HL-60 (cell line): ENCODE data around the gene TDG.
"Not testable (repeated sequence)": the region's sequence is repeated elsewhere in the genome, so short reads cannot be mapped to it uniquely, and the experiment has no call there.

Experiments used
- DNase-seq, 2 experiments: peaks; one replicate each; pipeline ENCODE4 v3.0.0-alpha.2; 2010 to 2020; ENCODE audit warnings: low read depth in 1 of 2, low spot score in 1 of 2
- H3K27ac ChIP-seq: fragments of 250-450 bp; sonication (Bioruptor Pico); replicated peaks from 2 replicates; pipeline ENCODE4 v1.5.1; 2020; ENCODE audit warnings: mild to moderate bottlenecking, moderate library complexity
- H3K27me3 ChIP-seq: fragments of 250-450 bp; sonication (Bioruptor Pico); 2 replicates; pipeline ENCODE4 v1.5.1; 2021; ENCODE audit warnings: mild to moderate bottlenecking, moderate library complexity; ENCODE audit not compliant: insufficient read depth, poor library complexity, severe bottlenecking
- H3K4me3 ChIP-seq: replicated peaks from 2 replicates; pipeline ENCODE4 v1.5.1; 2011; ENCODE audit warnings: mild to moderate bottlenecking, control low read depth, low read length; ENCODE audit not compliant: insufficient read depth
- GABPA ChIP-seq: IDR thresholded peaks from 2 replicates; pipeline ENCODE4 v1.6.1; 2012; ENCODE audit warnings: low read depth
- POLR2AphosphoS5 ChIP-seq: IDR thresholded peaks from 2 replicates; pipeline ENCODE4 v1.6.1; 2012; ENCODE audit warnings: low read depth
- SPI1 ChIP-seq: IDR thresholded peaks from 2 replicates; pipeline ENCODE4 v1.6.1; 2012; ENCODE audit warnings: low read depth, mild to moderate bottlenecking, borderline replicate concordance
- TF ChIP-seq, protein P1 (sequence below): IDR thresholded peaks from one replicate; pipeline ENCODE4 v1.5.1; 2011; ENCODE audit warnings: low read length, control low read depth, inconsistent platforms; ENCODE audit not compliant: insufficient read depth
- TF ChIP-seq, protein P2 (sequence below): IDR thresholded peaks from 2 replicates; pipeline ENCODE4 v1.6.1; 2012; ENCODE audit warnings: low read depth; ENCODE audit not compliant: insufficient replicate concordance

Gene TDG

DNA sequence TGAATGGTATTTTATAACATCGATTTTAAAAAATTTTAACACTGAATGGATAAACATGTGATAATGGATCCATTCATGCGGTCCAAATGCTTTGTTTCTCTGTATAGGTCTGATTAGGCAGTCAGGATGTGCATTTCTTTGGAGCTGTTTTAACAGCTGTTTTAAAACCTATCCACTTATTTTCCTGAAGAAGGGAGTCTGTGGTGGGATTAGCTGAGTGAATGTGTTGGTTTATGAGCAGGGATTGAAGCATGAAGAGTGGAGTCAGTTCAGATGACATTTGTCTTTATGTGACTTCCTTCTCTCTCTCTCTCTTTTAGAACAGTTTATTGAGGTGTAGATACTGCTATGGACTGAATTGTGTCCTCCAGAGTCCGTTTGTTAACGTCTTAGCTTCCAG lies 46.7 kb downstream of the TDG start:
- Histone ChIP-seq H3K27me3 (no peaks in the 10 kb centered on the region), H3K27ac (no peak overlapping the region), H3K4me3 (no peak overlapping the region)
- DNase-seq, result no peak
- TF ChIP-seq, protein P1, sequence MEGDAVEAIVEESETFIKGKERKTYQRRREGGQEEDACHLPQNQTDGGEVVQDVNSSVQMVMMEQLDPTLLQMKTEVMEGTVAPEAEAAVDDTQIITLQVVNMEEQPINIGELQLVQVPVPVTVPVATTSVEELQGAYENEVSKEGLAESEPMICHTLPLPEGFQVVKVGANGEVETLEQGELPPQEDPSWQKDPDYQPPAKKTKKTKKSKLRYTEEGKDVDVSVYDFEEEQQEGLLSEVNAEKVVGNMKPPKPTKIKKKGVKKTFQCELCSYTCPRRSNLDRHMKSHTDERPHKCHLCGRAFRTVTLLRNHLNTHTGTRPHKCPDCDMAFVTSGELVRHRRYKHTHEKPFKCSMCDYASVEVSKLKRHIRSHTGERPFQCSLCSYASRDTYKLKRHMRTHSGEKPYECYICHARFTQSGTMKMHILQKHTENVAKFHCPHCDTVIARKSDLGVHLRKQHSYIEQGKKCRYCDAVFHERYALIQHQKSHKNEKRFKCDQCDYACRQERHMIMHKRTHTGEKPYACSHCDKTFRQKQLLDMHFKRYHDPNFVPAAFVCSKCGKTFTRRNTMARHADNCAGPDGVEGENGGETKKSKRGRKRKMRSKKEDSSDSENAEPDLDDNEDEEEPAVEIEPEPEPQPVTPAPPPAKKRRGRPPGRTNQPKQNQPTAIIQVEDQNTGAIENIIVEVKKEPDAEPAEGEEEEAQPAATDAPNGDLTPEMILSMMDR, result no peak
- no peak for TF ChIP-seq GABPA
- TF ChIP-seq, protein P2, sequence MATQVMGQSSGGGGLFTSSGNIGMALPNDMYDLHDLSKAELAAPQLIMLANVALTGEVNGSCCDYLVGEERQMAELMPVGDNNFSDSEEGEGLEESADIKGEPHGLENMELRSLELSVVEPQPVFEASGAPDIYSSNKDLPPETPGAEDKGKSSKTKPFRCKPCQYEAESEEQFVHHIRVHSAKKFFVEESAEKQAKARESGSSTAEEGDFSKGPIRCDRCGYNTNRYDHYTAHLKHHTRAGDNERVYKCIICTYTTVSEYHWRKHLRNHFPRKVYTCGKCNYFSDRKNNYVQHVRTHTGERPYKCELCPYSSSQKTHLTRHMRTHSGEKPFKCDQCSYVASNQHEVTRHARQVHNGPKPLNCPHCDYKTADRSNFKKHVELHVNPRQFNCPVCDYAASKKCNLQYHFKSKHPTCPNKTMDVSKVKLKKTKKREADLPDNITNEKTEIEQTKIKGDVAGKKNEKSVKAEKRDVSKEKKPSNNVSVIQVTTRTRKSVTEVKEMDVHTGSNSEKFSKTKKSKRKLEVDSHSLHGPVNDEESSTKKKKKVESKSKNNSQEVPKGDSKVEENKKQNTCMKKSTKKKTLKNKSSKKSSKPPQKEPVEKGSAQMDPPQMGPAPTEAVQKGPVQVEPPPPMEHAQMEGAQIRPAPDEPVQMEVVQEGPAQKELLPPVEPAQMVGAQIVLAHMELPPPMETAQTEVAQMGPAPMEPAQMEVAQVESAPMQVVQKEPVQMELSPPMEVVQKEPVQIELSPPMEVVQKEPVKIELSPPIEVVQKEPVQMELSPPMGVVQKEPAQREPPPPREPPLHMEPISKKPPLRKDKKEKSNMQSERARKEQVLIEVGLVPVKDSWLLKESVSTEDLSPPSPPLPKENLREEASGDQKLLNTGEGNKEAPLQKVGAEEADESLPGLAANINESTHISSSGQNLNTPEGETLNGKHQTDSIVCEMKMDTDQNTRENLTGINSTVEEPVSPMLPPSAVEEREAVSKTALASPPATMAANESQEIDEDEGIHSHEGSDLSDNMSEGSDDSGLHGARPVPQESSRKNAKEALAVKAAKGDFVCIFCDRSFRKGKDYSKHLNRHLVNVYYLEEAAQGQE, result no peak
- no peak for TF ChIP-seq SPI1
- no peak for TF ChIP-seq POLR2AphosphoS5

DNA sequence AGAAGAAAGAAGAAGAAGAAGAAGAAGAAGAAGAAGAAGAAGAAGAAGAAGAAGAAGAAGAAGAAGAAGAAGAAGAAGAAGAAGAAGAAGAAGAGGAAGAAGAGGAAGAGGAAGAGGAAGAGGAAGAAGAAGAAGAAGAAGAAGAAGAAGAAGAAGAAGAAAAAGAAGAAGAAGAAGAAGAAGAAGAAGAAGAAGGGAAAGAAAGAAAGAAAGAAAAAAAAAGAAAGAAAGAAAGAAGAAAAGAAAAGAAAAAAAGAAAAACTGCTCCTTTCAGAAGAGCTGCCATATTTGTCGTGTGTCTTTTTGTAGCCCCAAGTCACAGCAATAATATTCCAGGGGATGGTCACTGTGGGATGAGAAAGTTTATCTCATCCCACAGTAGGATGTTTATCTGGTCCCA lies 56.2 kb downstream of the TDG start:
- not testable (repeated sequence) for H3K4me3 ChIP-seq

DNA sequence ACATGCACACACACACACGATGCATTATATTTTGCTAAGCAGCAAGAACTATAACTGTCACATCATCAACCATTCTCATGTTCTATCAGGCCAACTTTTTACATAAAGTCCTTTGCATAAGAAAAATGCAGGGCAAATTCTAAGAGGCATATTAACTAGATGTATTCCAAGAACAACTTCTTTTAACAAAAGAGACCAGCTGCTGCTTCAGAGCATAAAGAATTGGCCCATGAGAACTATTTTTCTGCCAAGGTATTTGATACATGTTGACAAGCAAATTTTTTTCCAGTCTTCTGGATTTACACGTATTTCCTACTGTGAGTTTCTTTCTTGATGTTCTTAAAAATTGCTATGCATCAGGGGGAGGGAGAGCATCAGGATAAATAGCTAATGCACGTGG lies 57.1 kb downstream of the TDG start:
- DNase-seq, result no peak
- TF ChIP-seq SPI1 (no peak), GABPA (no peak), POLR2AphosphoS5 (no peak)
- TF ChIP-seq, protein P1, result no peak
- TF ChIP-seq, protein P2, result no peak
- no peak overlapping the region for H3K4me3 ChIP-seq
- no peaks in the 10 kb centered on the region for H3K27me3 ChIP-seq
- H3K27ac ChIP-seq, result no peak overlapping the region

More for the DNA sequence above, 56.2 kb downstream of the TDG start:
- H3K27ac ChIP-seq, DNase-seq, H3K27me3 ChIP-seq: not testable (repeated sequence)

DNA sequence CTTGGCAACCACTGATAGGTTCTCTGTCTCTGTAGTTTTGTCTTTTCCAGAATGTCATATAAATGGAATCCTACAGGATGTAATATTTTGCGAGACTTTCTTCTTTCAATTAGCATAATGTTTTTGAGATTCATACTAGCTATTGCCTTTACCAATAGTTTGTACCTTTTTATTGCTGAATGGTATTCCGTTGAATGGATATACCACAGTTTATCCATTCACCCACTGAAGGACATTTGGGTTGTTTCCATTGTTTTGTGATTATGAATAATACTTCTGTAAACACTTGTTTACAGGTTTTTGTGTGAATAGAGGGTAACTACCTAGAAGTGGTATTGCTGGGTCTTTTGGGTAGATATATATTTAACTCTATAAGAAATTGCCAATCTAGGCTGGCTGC lies 58.0 kb downstream of the TDG start:
- Histone ChIP-seq H3K27me3 (no peaks in the 10 kb centered on the region), H3K27ac (no peak overlapping the region), H3K4me3 (no peak overlapping the region)
- TF ChIP-seq, protein P1, result no peak
- TF ChIP-seq SPI1 (no peak), POLR2AphosphoS5 (no peak), GABPA (no peak)
- TF ChIP-seq, protein P2, result no peak
- no peak for DNase-seq
